K562 (cell line): ENCODE results near the gene ZBTB22. TPM values are rescaled to one million over a fixed set of nuclear protein-coding genes. Genes with fewer than 3 reads are reported as not detected.

Experiments used
- ATF2 ChIP-seq: sonication (generic); formaldehyde crosslinking; IDR thresholded peaks from 2 replicates; pipeline ENCODE4 v1.8.1; 2022; ENCODE audit warnings: missing genetic modification reagents
- ATF7 ChIP-seq: fragments of 450-650 bp; IDR thresholded peaks from 2 replicates; pipeline ENCODE4 v1.7.1; 2014; ENCODE audit warnings: mild to moderate bottlenecking, moderate library complexity
- COPS2 ChIP-seq: fragments of 450-650 bp; conservative IDR thresholded peaks from 2 replicates; pipeline ENCODE4 v1.6.1; 2016; ENCODE audit warnings: mild to moderate bottlenecking, moderate library complexity
- CREB1 ChIP-seq, 2 experiments: sonication (generic) in 1 of 2; formaldehyde crosslinking in 1 of 2; IDR thresholded peaks; 2 replicates each; pipeline versions ENCODE4 v1.6.1 to v1.8.0; 2012 to 2022; ENCODE audit warnings: inconsistent platforms in 1 of 2, mild to moderate bottlenecking in 1 of 2, missing genetic modification reagents in 1 of 2, moderate library complexity in 1 of 2
- GTF2F1 ChIP-seq: IDR thresholded peaks from 2 replicates; pipeline ENCODE4 v1.6.1; 2011; ENCODE audit warnings: low read depth, low read length, improper control_type of control experiment
- HSF4 ChIP-seq: fragments of 250-450 bp; sonication (Bioruptor Pico); IDR thresholded peaks from 2 replicates; pipeline ENCODE4 v2.1.2; 2022; ENCODE audit warnings: mild to moderate bottlenecking, moderate library complexity, borderline replicate concordance
- ID3 ChIP-seq, 2 experiments: fragments of 250-450 bp in 1 of 2; fragments of 450-650 bp in 1 of 2; sonication (Bioruptor Pico) in 1 of 2; IDR thresholded peaks; 2 replicates each; pipeline versions ENCODE4 v1.6.1 to v1.8.0; 2016 to 2021; ENCODE audit warnings: mild to moderate bottlenecking in 2 of 2, moderate library complexity in 2 of 2, missing compliant biosample characterization in 1 of 2, missing genetic modification characterization in 1 of 2
- MBD1 ChIP-seq: fragments of 250-450 bp; sonication (Bioruptor Pico); IDR thresholded peaks from 2 replicates; pipeline ENCODE4 v1.8.0; 2022; ENCODE audit warnings: inconsistent platforms
- MYC ChIP-seq, 2 experiments: fragments of 250-450 bp in 1 of 2; sonication (Bioruptor Pico) in 1 of 2; IDR thresholded peaks; 2 replicates each; pipeline versions ENCODE4 v1.5.1 to v1.6.1; 2012 to 2021; ENCODE audit warnings: low read depth in 2 of 2, borderline replicate concordance in 1 of 2, improper control_type of control experiment in 1 of 2, low read length in 1 of 2, mild to moderate bottlenecking in 1 of 2, moderate library complexity in 1 of 2
- NFRKB ChIP-seq: fragments of 450-650 bp; IDR thresholded peaks from 2 replicates; pipeline ENCODE4 v1.6.1; 2016; ENCODE audit warnings: low read depth
- OTX1 ChIP-seq: fragments of 450-650 bp; formaldehyde crosslinking; IDR thresholded peaks from 2 replicates; pipeline ENCODE4 v1.4.0; 2022; ENCODE audit warnings: mild to moderate bottlenecking
- PCBP1 ChIP-seq: fragments of 200-400 bp; formaldehyde crosslinking; IDR thresholded peaks from 2 replicates; pipeline ENCODE4 v1.6.1; 2018; ENCODE audit warnings: mild to moderate bottlenecking, low read depth, low read length; ENCODE audit not compliant: poor library complexity, severe bottlenecking
- RUNX1 ChIP-seq: sonication (generic); IDR thresholded peaks from 2 replicates; pipeline ENCODE4 v1.6.1; 2016; ENCODE audit warnings: antibody characterized with exemption, low read depth
- SLC30A9 ChIP-seq: fragments of 250-450 bp; sonication (Bioruptor Pico); IDR thresholded peaks from 2 replicates; pipeline ENCODE4 v1.8.0; 2022; ENCODE audit warnings: mild to moderate bottlenecking, moderate library complexity
- YBX1 ChIP-seq: fragments of 450-650 bp; IDR thresholded peaks from 2 replicates; pipeline ENCODE4 v1.7.1; 2016; ENCODE audit warnings: mild to moderate bottlenecking
- ZBTB33 ChIP-seq: sonication (generic); formaldehyde crosslinking; IDR thresholded peaks from 2 replicates; pipeline ENCODE4 v1.8.1; 2023; ENCODE audit warnings: mild to moderate bottlenecking, missing genetic modification reagents
- ZNF143 ChIP-seq: sonication (generic); formaldehyde crosslinking; IDR thresholded peaks from 2 replicates; pipeline ENCODE4 v1.9.0; 2022; ENCODE audit warnings: mild to moderate bottlenecking, missing genetic modification reagents
- polyA plus RNA-seq, 8 experiments: library from polyadenylated mRNA; depleted of rRNA in 4 of 8; stranded (reverse) in 5 of 8; unstranded in 3 of 8; fragments of >200 nt; fragmentation: Nextera tagmentation in 2 of 8; fragmentation: Illumina TruSeq in 1 of 8; extraction: Ambion mirVana in 2 of 8; extraction: Trizol in 1 of 8; gene quantifications; 2 replicates each; pipeline versions ENCODE4 v1.2.1 to v1.2.3, GENCODE V29; 2011 to 2014; ENCODE audit warnings: inconsistent platforms in 1 of 8, missing spikeins in 1 of 8
- total RNA-seq, 7 experiments: library from RNA; depleted of rRNA in 6 of 7; stranded (reverse); fragments of >200 nt in 6 of 7; fragmentation: Illumina TruSeq in 2 of 7; extraction: Trizol in 2 of 7; gene quantifications; 2 replicates each; pipeline versions ENCODE4 v1.2.1 to v1.2.3, GENCODE V29; 2011 to 2021; ENCODE audit warnings: low replicate concordance in 1 of 7

Gene ZBTB22
- total and polyA plus RNA-seq, 9 of the 15 experiments (the other 6 are each of a cell fraction or from before 2014, with no cell fraction given) = 0.21 to 11.9 (median 7.1) TPM

GRCh38 chr6:33344701-33345697 is 27.5 kb upstream of the ZBTB22 start (continued):
- peak; percentile 60 for TF ChIP-seq ZBTB33 (CRISPR knock-in tag)
- peak; percentile 27; the same call in 1 of the 2 replicates for TF ChIP-seq MYC (IDR thresholded peaks at IDR 0.05; ENCODE audit: low read depth, low read length)
- no peak for TF ChIP-seq MYC (CRISPR knock-in tag; IDR thresholded peaks at IDR 0.05; ENCODE audit: borderline replicate concordance, low read depth)
- no peak for TF ChIP-seq ID3 (CRISPR knock-in tag; IDR thresholded peaks at IDR 0.05)
- TF ChIP-seq ID3 (tag; IDR thresholded peaks at IDR 0.05) = no peak
- TF ChIP-seq ATF7 = peak; percentile 81
- no peak for TF ChIP-seq HSF4 (CRISPR knock-in tag)
- TF ChIP-seq RUNX1 = no peak
- no peak for TF ChIP-seq COPS2
- no peak for TF ChIP-seq GTF2F1
- no peak for TF ChIP-seq MBD1 (CRISPR knock-in tag)
- TF ChIP-seq ATF2 (CRISPR knock-in tag) = no peak
- TF ChIP-seq CREB1 (IDR thresholded peaks at IDR 0.05) = no peak
- peak; percentile 39; the same call in 1 of the 2 replicates for TF ChIP-seq CREB1 (CRISPR knock-in tag; IDR thresholded peaks at IDR 0.05)
- TF ChIP-seq YBX1 = no peak
- no peak for TF ChIP-seq OTX1 (CRISPR knock-in tag)
- no peak for TF ChIP-seq ZNF143 (CRISPR knock-in tag)
- no peak for TF ChIP-seq SLC30A9 (CRISPR knock-in tag)
- no peak for TF ChIP-seq NFRKB
- no peak for TF ChIP-seq PCBP1
